ENCODE results near the gene SLC38A10. TPM values are rescaled to one million over a fixed set of nuclear protein-coding genes. Genes with fewer than 3 reads are reported as not detected.
A peak's percentile ranks its signal among the peaks of the same experiment; 100 is the strongest.

SLC38A10 gene
- total and polyA plus RNA-seq, 4 donors, result 26.7 to 76.8 (median 59.1) TPM

- Histone ChIP-seq H3K27me3 (ENCODE audit: control insufficient read depth, insufficient read depth, low read length) (no peaks in the 10 kb centered on the region), H3K36me3 (ENCODE audit: control insufficient read depth, insufficient read depth, low read length) (peaks cover 95% of the 10 kb centered on the region), H3K4me1 (ENCODE audit: control insufficient read depth, insufficient read depth, low read length) (peaks cover 5% of the 10 kb centered on the region), H3K9me3 (ENCODE audit: control insufficient read depth, insufficient read depth, low read length) (no peaks in the 10 kb centered on the region), H3K27ac (ENCODE audit: low read depth, low read length) (no peak overlapping the region), H3K4me3 (ENCODE audit: low read depth, low read length) (no peak overlapping the region)
- no peak for DNase-seq (ENCODE audit: low read depth in 4 of 6, low spot score in 6 of 6)
- WGBS (ENCODE audit: insufficient coverage), result 97% methylated on average over 20 of the region's 20 CpGs
These were observed 92.0 kb downstream of the SLC38A10 start for GRCh38 chr17:81203136-81203535.

- H3K4me1 ChIP-seq (ENCODE audit: control insufficient read depth, insufficient read depth, low read length), result peaks cover 5% of the 10 kb centered on the region
- H3K27me3 ChIP-seq (ENCODE audit: control insufficient read depth, insufficient read depth, low read length), result no peaks in the 10 kb centered on the region
- no peak overlapping the region for H3K27ac ChIP-seq (ENCODE audit: low read depth, low read length)
- DNase-seq (ENCODE audit: low read depth in 4 of 6, low spot score in 6 of 6), result no peak
- no peaks in the 10 kb centered on the region for H3K9me3 ChIP-seq (ENCODE audit: control insufficient read depth, insufficient read depth, low read length)
- 98% methylated on average over 10 of the region's 10 CpGs for WGBS (ENCODE audit: insufficient coverage)
- no peak overlapping the region for H3K4me3 ChIP-seq (ENCODE audit: low read depth, low read length)
- peaks cover 95% of the 10 kb centered on the region for H3K36me3 ChIP-seq (ENCODE audit: control insufficient read depth, insufficient read depth, low read length)
These were observed 92.8 kb downstream of the SLC38A10 start for GRCh38 chr17:81202318-81202717.

- DNase-seq (ENCODE audit: low read depth in 4 of 6, low spot score in 6 of 6), result peak in 2 of 6 donors; percentile 67 to 74
- no peaks in the 10 kb centered on the region for H3K27me3 ChIP-seq (ENCODE audit: control insufficient read depth, insufficient read depth, low read length)
- H3K27ac ChIP-seq (ENCODE audit: low read depth, low read length), result no peak overlapping the region
- H3K4me3 ChIP-seq (ENCODE audit: low read depth, low read length), result no peak overlapping the region
- 85% methylated on average over 21 of the region's 27 CpGs for WGBS (ENCODE audit: insufficient coverage)
- H3K9me3 ChIP-seq (ENCODE audit: control insufficient read depth, insufficient read depth, low read length), result no peaks in the 10 kb centered on the region
- H3K36me3 ChIP-seq (ENCODE audit: control insufficient read depth, insufficient read depth, low read length), result peaks cover 95% of the 10 kb centered on the region
- peaks cover 9% of the 10 kb centered on the region for H3K4me1 ChIP-seq (ENCODE audit: control insufficient read depth, insufficient read depth, low read length)
These were observed 94.2 kb downstream of the SLC38A10 start for GRCh38 chr17:81200695-81201580.

- 96% methylated on average over 16 of the region's 18 CpGs for WGBS (ENCODE audit: insufficient coverage)
- Histone ChIP-seq H3K9me3 (ENCODE audit: control insufficient read depth, insufficient read depth, low read length) (no peaks in the 10 kb centered on the region), H3K4me1 (ENCODE audit: control insufficient read depth, insufficient read depth, low read length) (peaks cover 9% of the 10 kb centered on the region), H3K36me3 (ENCODE audit: control insufficient read depth, insufficient read depth, low read length) (peaks cover 97% of the 10 kb centered on the region), H3K27me3 (ENCODE audit: control insufficient read depth, insufficient read depth, low read length) (no peaks in the 10 kb centered on the region), H3K27ac (ENCODE audit: low read depth, low read length) (no peak overlapping the region), H3K4me3 (ENCODE audit: low read depth, low read length) (no peak overlapping the region)
- no peak for DNase-seq (ENCODE audit: low read depth in 4 of 6, low spot score in 6 of 6)
These were observed 94.9 kb downstream of the SLC38A10 start for GRCh38 chr17:81200201-81200600.

- WGBS (ENCODE audit: insufficient coverage), result 96% methylated on average over 18 of the region's 18 CpGs
- H3K9me3 ChIP-seq (ENCODE audit: control insufficient read depth, insufficient read depth, low read length), result no peaks in the 10 kb centered on the region
- H3K27me3 ChIP-seq (ENCODE audit: control insufficient read depth, insufficient read depth, low read length), result no peaks in the 10 kb centered on the region
- DNase-seq (ENCODE audit: low read depth in 4 of 6, low spot score in 6 of 6), result no peak
- peaks cover 9% of the 10 kb centered on the region for H3K4me1 ChIP-seq (ENCODE audit: control insufficient read depth, insufficient read depth, low read length)
- no peak overlapping the region for H3K27ac ChIP-seq (ENCODE audit: low read depth, low read length)
- H3K36me3 ChIP-seq (ENCODE audit: control insufficient read depth, insufficient read depth, low read length), result peaks cover 99% of the 10 kb centered on the region
- no peak overlapping the region for H3K4me3 ChIP-seq (ENCODE audit: low read depth, low read length)
These were observed 95.7 kb downstream of the SLC38A10 start for GRCh38 chr17:81199482-81199830.

GRCh38 chr17:81198826-81199481, 96.2 kb downstream of the SLC38A10 start:
- 95% methylated on average over 17 of the region's 22 CpGs for WGBS (ENCODE audit: insufficient coverage)
- no peak for DNase-seq (ENCODE audit: low read depth in 4 of 6, low spot score in 6 of 6)
- peaks cover 99% of the 10 kb centered on the region for H3K36me3 ChIP-seq (ENCODE audit: control insufficient read depth, insufficient read depth, low read length)
- peaks cover 9% of the 10 kb centered on the region for H3K4me1 ChIP-seq (ENCODE audit: control insufficient read depth, insufficient read depth, low read length)
- no peaks in the 10 kb centered on the region for H3K27me3 ChIP-seq (ENCODE audit: control insufficient read depth, insufficient read depth, low read length)
- no peak overlapping the region for H3K4me3 ChIP-seq (ENCODE audit: low read depth, low read length)
- H3K27ac ChIP-seq (ENCODE audit: low read depth, low read length), result no peak overlapping the region
- no peaks in the 10 kb centered on the region for H3K9me3 ChIP-seq (ENCODE audit: control insufficient read depth, insufficient read depth, low read length)

- peaks cover 9% of the 10 kb centered on the region for H3K4me1 ChIP-seq (ENCODE audit: control insufficient read depth, insufficient read depth, low read length)
- no peak for DNase-seq (ENCODE audit: low read depth in 4 of 6, low spot score in 6 of 6)
- WGBS (ENCODE audit: insufficient coverage), result 97% methylated on average over 19 of the region's 21 CpGs
- no peak overlapping the region for H3K27ac ChIP-seq (ENCODE audit: low read depth, low read length)
- no peaks in the 10 kb centered on the region for H3K9me3 ChIP-seq (ENCODE audit: control insufficient read depth, insufficient read depth, low read length)
- H3K4me3 ChIP-seq (ENCODE audit: low read depth, low read length), result no peak overlapping the region
- H3K27me3 ChIP-seq (ENCODE audit: control insufficient read depth, insufficient read depth, low read length), result no peaks in the 10 kb centered on the region
- H3K36me3 ChIP-seq (ENCODE audit: control insufficient read depth, insufficient read depth, low read length), result peaks cover 99% of the 10 kb centered on the region
These were observed 97.1 kb downstream of the SLC38A10 start for GRCh38 chr17:81197831-81198490.

GRCh38 chr17:81197409-81197795, 97.7 kb downstream of the SLC38A10 start:
- Histone ChIP-seq H3K4me1 (ENCODE audit: control insufficient read depth, insufficient read depth, low read length) (peaks cover 9% of the 10 kb centered on the region), H3K4me3 (ENCODE audit: low read depth, low read length) (no peak overlapping the region), H3K27ac (ENCODE audit: low read depth, low read length) (no peak overlapping the region), H3K27me3 (ENCODE audit: control insufficient read depth, insufficient read depth, low read length) (no peaks in the 10 kb centered on the region), H3K36me3 (ENCODE audit: control insufficient read depth, insufficient read depth, low read length) (peaks cover 99% of the 10 kb centered on the region), H3K9me3 (ENCODE audit: control insufficient read depth, insufficient read depth, low read length) (no peaks in the 10 kb centered on the region)
- no peak for DNase-seq (ENCODE audit: low read depth in 4 of 6, low spot score in 6 of 6)
- WGBS (ENCODE audit: insufficient coverage), result 84% methylated on average over 9 of the region's 14 CpGs

- DNase-seq (ENCODE audit: low read depth in 4 of 6, low spot score in 6 of 6), result no peak
- H3K4me1 ChIP-seq (ENCODE audit: control insufficient read depth, insufficient read depth, low read length), result peaks cover 9% of the 10 kb centered on the region
- WGBS (ENCODE audit: insufficient coverage), result 90% methylated on average over 45 of the region's 45 CpGs
- H3K36me3 ChIP-seq (ENCODE audit: control insufficient read depth, insufficient read depth, low read length), result peaks cover 100% of the 10 kb centered on the region
- H3K27ac ChIP-seq (ENCODE audit: low read depth, low read length), result no peak overlapping the region
- H3K27me3 ChIP-seq (ENCODE audit: control insufficient read depth, insufficient read depth, low read length), result no peaks in the 10 kb centered on the region
- H3K9me3 ChIP-seq (ENCODE audit: control insufficient read depth, insufficient read depth, low read length), result no peaks in the 10 kb centered on the region
- H3K4me3 ChIP-seq (ENCODE audit: low read depth, low read length), result no peak overlapping the region
These were observed 98.3 kb downstream of the SLC38A10 start for GRCh38 chr17:81196505-81197408.
